CD4-positive, alpha-beta T cell (primary cell): Measurements from ENCODE around the gene BCAS1. TPM values are rescaled to one million over a fixed set of nuclear protein-coding genes. Genes with fewer than 3 reads are reported as not detected.

ENCODE experiments used
- ATAC-seq: fragments of 200-7000 bp; cut with Tn5 transposase; one replicate; pipeline ENCODE4 v1.10.0; 2022; ENCODE audit warnings: mild to moderate bottlenecking; ENCODE audit not compliant: poor library complexity
- CTCF ChIA-PET: fragments of 350-600 bp; sonication (Branson Sonifier 250); formaldehyde crosslinking; loops from one replicate; lab custom pipeline; 2021; ENCODE audit warnings: antibody characterized with exemption, inconsistent platforms; lab: Charles Lee
- POLR2A ChIA-PET: fragments of 350-600 bp; sonication (Branson Sonifier 250); formaldehyde crosslinking; loops from one replicate; lab custom pipeline; 2021; ENCODE audit warnings: antibody characterized with exemption, inconsistent platforms; lab: Charles Lee
- DNase-seq, 14 experiments: peaks; one replicate each; pipeline ENCODE4 v3.0.0-alpha.2; 2013 to 2020; ENCODE audit warnings: mixed read lengths in 2 of 14
- H3K27ac ChIP-seq, 2 donors: one replicate each; pipeline versions ENCODE4 v1.5.1 to v1.7.0; 2013; ENCODE audit warnings: low read length in 2 of 2, low read depth in 1 of 2, mild to moderate bottlenecking in 1 of 2
- H3K27me3 ChIP-seq, 2 experiments: 1 replicate in 1 of 2; 2 replicates in 1 of 2; pipeline versions ENCODE4 v1.6.1 to v1.7.0; 2013; ENCODE audit warnings: low read length in 2 of 2, control low read depth in 1 of 2, mild to moderate bottlenecking in 1 of 2, moderate library complexity in 1 of 2; ENCODE audit not compliant: insufficient read depth in 2 of 2, control insufficient read depth in 1 of 2
- H3K36me3 ChIP-seq: one replicate; pipeline ENCODE4 v1.6.1; 2013; ENCODE audit warnings: low read length, control low read depth; ENCODE audit not compliant: insufficient read depth
- H3K4me1 ChIP-seq: one replicate; pipeline ENCODE4 v1.6.1; 2013; ENCODE audit warnings: low read length, control low read depth; ENCODE audit not compliant: insufficient read depth
- H3K4me3 ChIP-seq: one replicate; pipeline ENCODE4 v1.5.1; 2013; ENCODE audit warnings: mild to moderate bottlenecking, low read length, moderate library complexity
- H3K9me3 ChIP-seq, 2 experiments: 1 replicate in 1 of 2; 2 replicates in 1 of 2; pipeline versions ENCODE4 v1.6.1 to v1.7.0; 2013; ENCODE audit warnings: low read length in 2 of 2, mild to moderate bottlenecking in 2 of 2, control low read depth in 1 of 2, moderate library complexity in 1 of 2; ENCODE audit not compliant: control insufficient read depth in 1 of 2, insufficient read depth in 1 of 2
- H3K27ac Mint-ChIP-seq: one replicate; pipeline ENCODE4 v1.8.0; 2020; ENCODE audit warnings: mixed read lengths
- H3K27me3 Mint-ChIP-seq: one replicate; pipeline ENCODE4 v1.8.0; 2021; ENCODE audit warnings: mixed read lengths
- H3K36me3 Mint-ChIP-seq: one replicate; pipeline ENCODE4 v1.8.0; 2021; ENCODE audit warnings: low read depth, mixed read lengths
- H3K4me1 Mint-ChIP-seq: one replicate; pipeline ENCODE4 v1.8.0; 2021; ENCODE audit warnings: low read depth, mixed read lengths
- H3K4me3 Mint-ChIP-seq: one replicate; pipeline ENCODE4 v1.8.0; 2020; ENCODE audit warnings: mild to moderate bottlenecking, mixed read lengths
- H3K9me3 Mint-ChIP-seq: one replicate; pipeline ENCODE4 v1.8.0; 2020; ENCODE audit warnings: mixed read lengths
- intact Hi-C, 2 experiments: fragments of 100-400 bp; cut with DNase I in 1 of 2; cut with micrococcal nuclease in 1 of 2; formaldehyde crosslinking; loops; one replicate each; pipeline versions ENCODE4 v1.15.1 to v1.9.0; 2023 to 2025; cut with DNase I, micrococcal nuclease
- total RNA-seq, 174 experiments: library from RNA in 2 of 174; stranded (reverse) in 2 of 174; gene quantifications; one replicate each; pipeline ENCODE4 v1.2.3 and lab custom pipeline; 2021 to 2026
- TF ChIP-seq, protein P1 (sequence below): fragments of 200-600 bp; IDR thresholded peaks from one replicate; pipeline ENCODE4 v1.8.0; 2022; ENCODE audit warnings: antibody characterized with exemption, mild to moderate bottlenecking

Gene BCAS1
- total RNA-seq, 2 experiments from 2014 or later: 0.20 to 0.27 TPM

DNA sequence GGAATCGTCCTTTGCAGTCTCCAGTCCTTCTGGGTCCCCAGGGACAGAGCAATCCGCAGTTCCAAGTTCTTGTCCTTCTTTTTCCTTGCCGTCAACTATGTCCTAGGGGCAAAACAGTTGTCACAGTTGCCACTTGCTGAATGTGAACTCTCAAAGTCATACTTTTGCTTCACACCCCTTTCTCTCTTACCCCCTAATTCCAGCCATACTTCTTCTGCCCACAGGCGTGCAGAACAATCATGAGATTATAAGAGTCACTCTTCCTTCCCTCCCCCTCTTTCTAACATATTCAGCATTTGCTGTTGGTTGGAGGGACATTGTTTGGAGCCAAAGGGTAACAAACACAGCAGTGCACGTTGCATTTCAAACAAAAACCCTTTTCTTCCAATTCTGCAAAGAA lies 74.4 kb downstream of the BCAS1 start:
- no peak overlapping the region for H3K27ac Mint-ChIP-seq
- ATAC-seq: no peak

DNA sequence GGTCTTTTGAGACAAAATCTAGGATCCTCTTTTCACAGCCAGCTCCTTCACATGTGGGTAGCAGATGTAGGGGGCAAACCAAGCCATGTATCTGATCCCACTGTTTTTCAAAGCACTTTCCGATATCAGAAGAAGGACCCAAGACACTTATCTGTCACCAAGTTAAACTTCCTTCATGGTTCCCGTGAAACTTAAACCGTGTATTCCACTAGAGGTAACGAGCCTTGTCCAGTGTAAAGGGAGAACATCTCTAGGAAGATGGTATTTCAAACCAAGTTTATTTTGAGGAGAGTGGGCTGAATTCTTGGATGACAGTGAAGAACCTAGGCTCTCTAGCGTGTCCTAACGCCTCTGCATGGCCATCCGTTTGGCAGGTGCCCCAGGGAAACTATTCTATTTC lies 76.3 kb downstream of the BCAS1 start:
- intact Hi-C loops: no loop called here
- Histone ChIP-seq H3K27me3 (peaks cover 0 to 22% of the 10 kb centered on the region in 2 experiments), H3K4me1 (no peaks in the 10 kb centered on the region), H3K27ac (no peak overlapping the region), H3K36me3 (no peaks in the 10 kb centered on the region), H3K4me3 (no peak overlapping the region), H3K9me3 (peaks cover under 1 to 4% of the 10 kb centered on the region in 2 experiments)
- H3K36me3 Mint-ChIP-seq: no peaks in the 10 kb centered on the region
- ChIA-PET CTCF (no interaction called here), POLR2A (no interaction called here)
- ATAC-seq (no peak), DNase-seq (no peak)
- H3K27me3 Mint-ChIP-seq: peaks cover 43% of the 10 kb centered on the region
- peaks cover 7% of the 10 kb centered on the region for H3K9me3 Mint-ChIP-seq
- no peaks in the 10 kb centered on the region for H3K4me1 Mint-ChIP-seq
- H3K27ac Mint-ChIP-seq: no peak overlapping the region
- no peak overlapping the region for H3K4me3 Mint-ChIP-seq
- TF ChIP-seq, protein P1, sequence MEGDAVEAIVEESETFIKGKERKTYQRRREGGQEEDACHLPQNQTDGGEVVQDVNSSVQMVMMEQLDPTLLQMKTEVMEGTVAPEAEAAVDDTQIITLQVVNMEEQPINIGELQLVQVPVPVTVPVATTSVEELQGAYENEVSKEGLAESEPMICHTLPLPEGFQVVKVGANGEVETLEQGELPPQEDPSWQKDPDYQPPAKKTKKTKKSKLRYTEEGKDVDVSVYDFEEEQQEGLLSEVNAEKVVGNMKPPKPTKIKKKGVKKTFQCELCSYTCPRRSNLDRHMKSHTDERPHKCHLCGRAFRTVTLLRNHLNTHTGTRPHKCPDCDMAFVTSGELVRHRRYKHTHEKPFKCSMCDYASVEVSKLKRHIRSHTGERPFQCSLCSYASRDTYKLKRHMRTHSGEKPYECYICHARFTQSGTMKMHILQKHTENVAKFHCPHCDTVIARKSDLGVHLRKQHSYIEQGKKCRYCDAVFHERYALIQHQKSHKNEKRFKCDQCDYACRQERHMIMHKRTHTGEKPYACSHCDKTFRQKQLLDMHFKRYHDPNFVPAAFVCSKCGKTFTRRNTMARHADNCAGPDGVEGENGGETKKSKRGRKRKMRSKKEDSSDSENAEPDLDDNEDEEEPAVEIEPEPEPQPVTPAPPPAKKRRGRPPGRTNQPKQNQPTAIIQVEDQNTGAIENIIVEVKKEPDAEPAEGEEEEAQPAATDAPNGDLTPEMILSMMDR: no peak

More for the DNA sequence above, 74.4 kb downstream of the BCAS1 start:
- H3K27me3 Mint-ChIP-seq: peaks cover 35% of the 10 kb centered on the region
- no peaks in the 10 kb centered on the region for H3K36me3 ChIP-seq
- H3K4me1 ChIP-seq: no peaks in the 10 kb centered on the region
- no peak overlapping the region for H3K27ac ChIP-seq
- CTCF ChIA-PET: no interaction called here
- TF ChIP-seq, protein P1: no peak
- H3K9me3 ChIP-seq: peaks cover 4 to 10% of the 10 kb centered on the region in 2 experiments
- H3K9me3 Mint-ChIP-seq: peaks cover 12% of the 10 kb centered on the region
- H3K36me3 Mint-ChIP-seq: no peaks in the 10 kb centered on the region
- H3K4me3 Mint-ChIP-seq: no peak overlapping the region
- H3K27me3 ChIP-seq: peaks cover 0 to 18% of the 10 kb centered on the region in 2 experiments
- POLR2A ChIA-PET: no interaction called here
- H3K4me1 Mint-ChIP-seq: no peaks in the 10 kb centered on the region
- H3K4me3 ChIP-seq: no peak overlapping the region
- no peak for DNase-seq
- intact Hi-C loops: no loop called here

DNA sequence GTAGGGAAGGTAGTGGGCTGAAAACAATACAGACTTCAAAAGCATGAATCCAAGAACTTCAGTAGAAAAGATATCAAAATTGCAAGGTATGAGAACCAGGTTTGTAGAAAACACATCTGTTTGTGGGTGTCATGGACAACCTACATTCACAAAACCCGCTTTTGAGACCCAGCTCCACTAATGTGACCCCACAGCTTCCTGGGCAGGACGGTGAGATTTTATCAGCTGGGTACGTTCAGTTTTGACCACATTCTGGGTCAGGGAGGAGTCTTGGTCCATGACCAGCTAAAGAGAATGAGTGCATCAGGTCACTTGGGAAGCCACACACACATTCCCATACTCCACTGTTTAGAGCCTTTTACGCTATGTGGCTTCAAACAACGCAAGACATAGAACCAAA lies 77.1 kb downstream of the BCAS1 start:
- intact Hi-C loops: no loop called here
- Histone ChIP-seq H3K27ac (no peak overlapping the region), H3K27me3 (peaks cover 0 to 26% of the 10 kb centered on the region in 2 experiments), H3K4me1 (no peaks in the 10 kb centered on the region), H3K9me3 (peaks cover 0 to 4% of the 10 kb centered on the region in 2 experiments), H3K4me3 (no peak overlapping the region), H3K36me3 (no peaks in the 10 kb centered on the region)
- H3K9me3 Mint-ChIP-seq: peaks cover 2% of the 10 kb centered on the region
- no peaks in the 10 kb centered on the region for H3K36me3 Mint-ChIP-seq
- no peak overlapping the region for H3K27ac Mint-ChIP-seq
- TF ChIP-seq, protein P1: no peak
- H3K27me3 Mint-ChIP-seq: peaks cover 47% of the 10 kb centered on the region
- H3K4me3 Mint-ChIP-seq: no peak overlapping the region
- ChIA-PET POLR2A (no interaction called here), CTCF (no interaction called here)
- ATAC-seq (no peak), DNase-seq (no peak)
- H3K4me1 Mint-ChIP-seq: no peaks in the 10 kb centered on the region
